ENCODE measurements around the gene CCDC187. TPM values are rescaled to one million over a fixed set of nuclear protein-coding genes. Genes with fewer than 3 reads are reported as not detected.

The CCDC187 gene
- polyA plus RNA-seq, 3 donors = 1.7 to 4.5 (median 2.3) TPM

GRCh38 chr9:136341042-136341655, 37.3 kb upstream of the CCDC187 start:
- DNase-seq (ENCODE audit: extremely low read depth in 1 of 11, low read depth in 9 of 11, low spot score in 4 of 11) = no peak

DNA sequence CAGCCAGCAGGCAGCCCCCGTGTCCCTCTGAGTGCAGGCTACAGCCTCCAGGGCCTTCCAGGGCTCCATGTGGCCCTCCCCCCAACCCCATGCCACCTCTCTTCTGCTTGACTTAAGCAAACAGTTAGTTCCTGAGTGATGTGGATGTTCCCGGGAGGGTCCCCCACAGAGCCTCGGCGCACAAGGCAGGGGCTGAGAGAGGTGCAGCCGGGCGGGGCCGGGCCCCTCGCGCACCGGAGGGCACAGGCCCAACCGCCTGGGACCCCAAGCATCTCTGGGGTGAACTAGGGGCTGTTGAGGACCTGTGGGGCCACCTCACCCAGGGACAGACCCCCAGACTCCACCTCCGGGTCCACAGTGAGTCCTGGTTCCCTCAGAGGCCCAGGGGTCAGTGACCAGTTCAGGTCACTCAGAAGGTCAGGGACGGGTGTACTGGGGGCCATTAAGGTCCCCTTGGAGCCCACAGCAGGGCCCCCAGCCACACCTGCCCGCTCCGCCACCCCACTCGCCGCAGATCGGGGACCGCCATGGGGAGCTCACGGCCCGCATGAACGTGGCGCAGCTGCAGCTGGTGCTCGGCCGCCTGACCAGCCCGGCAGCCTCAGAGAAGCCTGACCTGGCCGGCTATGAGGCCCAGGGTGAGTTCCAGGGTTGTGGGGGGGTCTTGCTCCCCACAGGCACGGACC, 36.6 kb upstream of the CCDC187 start:
- no peak for DNase-seq (ENCODE audit: extremely low read depth in 1 of 11, low read depth in 9 of 11, low spot score in 4 of 11)

- DNase-seq (ENCODE audit: extremely low read depth in 1 of 11, low read depth in 9 of 11, low spot score in 4 of 11) = no peak
These were observed 36.0 kb upstream of the CCDC187 start for GRCh38 chr9:136339958-136340310.

- DNase-seq (ENCODE audit: extremely low read depth in 1 of 11, low read depth in 9 of 11, low spot score in 4 of 11) = no peak
These were observed 35.5 kb upstream of the CCDC187 start for GRCh38 chr9:136339173-136339957.

DNA sequence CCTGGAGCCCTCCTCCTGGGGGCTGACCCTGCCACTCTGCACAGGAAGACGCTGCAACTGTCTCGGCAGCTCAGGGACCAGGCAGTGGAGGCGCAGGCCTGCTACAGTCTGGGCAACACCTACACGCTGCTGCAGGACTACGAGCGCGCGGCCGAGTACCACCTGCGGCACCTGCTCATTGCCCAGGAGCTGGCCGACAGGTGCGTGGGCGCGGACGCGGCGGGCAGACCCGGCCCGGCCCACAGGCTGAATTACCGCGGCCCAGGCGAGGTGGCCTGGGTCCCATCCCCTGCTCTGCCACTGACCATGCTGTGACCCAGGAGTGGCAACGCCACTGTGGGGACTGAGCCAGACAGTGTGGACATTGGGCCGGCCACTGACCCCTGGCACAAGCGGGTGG, 34.6 kb upstream of the CCDC187 start:
- no peak for DNase-seq (ENCODE audit: extremely low read depth in 1 of 11, low read depth in 9 of 11, low spot score in 4 of 11)

GRCh38 chr9:136337416-136338395, 33.8 kb upstream of the CCDC187 start:
- DNase-seq (ENCODE audit: extremely low read depth in 1 of 11, low read depth in 9 of 11, low spot score in 4 of 11) = no peak

- no peak for DNase-seq (ENCODE audit: extremely low read depth in 1 of 11, low read depth in 9 of 11, low spot score in 4 of 11)
These were observed 33.0 kb upstream of the CCDC187 start for GRCh38 chr9:136336881-136337280.

DNA sequence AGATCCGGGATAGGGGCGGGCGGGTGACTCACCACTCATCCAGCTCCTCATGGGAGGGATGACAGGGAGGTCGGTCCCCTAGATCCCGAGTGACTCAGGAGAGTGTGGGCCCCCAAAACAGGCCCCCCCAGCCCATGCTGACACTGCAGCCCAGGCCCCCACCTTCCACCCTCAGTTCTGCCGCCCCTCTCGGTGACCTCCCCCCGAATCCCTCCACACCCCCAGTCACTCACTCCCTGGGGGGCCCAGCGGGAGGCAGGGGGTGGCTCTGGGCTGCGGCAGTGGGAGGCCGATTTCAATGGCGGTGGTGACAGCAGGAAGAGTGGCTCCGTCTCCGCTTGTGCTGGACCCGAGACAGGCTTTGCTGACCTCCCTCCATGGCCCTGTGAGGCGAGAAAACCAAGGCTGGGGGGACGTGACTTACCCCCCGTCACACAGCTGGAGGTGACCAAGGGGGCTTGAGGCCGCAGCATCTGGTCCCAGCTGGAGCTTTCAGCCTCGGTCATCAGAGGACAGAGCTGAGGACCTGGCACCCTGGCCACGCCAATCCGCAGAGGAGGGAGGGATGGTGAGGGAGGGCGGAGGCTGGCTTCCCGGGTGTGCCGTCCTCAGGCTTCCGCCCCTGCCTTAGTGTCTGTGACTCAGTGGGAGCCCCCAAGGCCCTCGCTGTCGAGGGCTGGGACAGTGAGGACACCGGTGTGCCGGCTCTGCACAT, 32.4 kb upstream of the CCDC187 start:
- no peak for DNase-seq (ENCODE audit: extremely low read depth in 1 of 11, low read depth in 9 of 11, low spot score in 4 of 11)

DNA sequence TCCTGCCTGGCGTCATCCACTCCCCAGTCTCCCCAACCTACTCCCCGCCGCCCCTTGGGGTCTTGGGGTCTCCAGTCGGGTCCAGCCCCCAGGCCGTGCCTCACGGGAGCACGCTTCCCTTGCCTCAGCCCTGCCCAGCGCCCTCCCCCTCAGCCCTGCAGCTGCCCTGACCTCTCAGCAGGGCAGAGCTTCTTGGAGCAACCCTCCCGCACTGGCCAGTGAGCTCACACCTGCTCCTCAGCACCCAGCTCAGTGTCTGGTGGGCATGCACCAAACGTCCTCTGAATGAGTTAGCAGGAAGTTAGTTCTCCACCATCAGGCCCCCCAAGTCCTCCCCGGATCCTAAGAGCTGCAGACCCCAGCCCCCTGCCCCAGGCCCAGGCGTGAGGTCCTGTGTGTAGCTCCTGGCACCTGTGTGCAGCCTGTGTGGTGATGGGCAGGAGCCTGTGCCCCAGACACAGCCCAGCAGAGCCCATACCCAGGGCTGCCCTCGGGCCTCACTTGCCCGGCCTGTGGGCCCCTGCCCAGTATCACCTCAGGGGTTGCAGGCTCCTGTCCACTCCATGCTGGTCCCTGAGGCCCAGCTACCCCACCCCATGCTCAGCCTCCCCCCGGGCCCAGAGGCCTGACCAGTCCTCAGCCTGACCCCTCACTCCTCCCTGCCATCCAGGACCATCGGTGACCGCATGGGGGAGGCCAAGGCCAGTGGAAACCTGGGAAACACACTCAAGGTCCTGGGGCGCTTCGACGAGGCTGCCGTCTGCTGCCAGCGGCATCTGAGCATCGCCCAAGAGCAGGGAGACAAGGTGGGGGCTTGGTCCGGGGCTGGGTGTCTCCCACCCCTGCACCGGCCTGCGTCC, 31.6 kb upstream of the CCDC187 start:
- DNase-seq (ENCODE audit: extremely low read depth in 1 of 11, low read depth in 9 of 11, low spot score in 4 of 11) = no peak

DNA sequence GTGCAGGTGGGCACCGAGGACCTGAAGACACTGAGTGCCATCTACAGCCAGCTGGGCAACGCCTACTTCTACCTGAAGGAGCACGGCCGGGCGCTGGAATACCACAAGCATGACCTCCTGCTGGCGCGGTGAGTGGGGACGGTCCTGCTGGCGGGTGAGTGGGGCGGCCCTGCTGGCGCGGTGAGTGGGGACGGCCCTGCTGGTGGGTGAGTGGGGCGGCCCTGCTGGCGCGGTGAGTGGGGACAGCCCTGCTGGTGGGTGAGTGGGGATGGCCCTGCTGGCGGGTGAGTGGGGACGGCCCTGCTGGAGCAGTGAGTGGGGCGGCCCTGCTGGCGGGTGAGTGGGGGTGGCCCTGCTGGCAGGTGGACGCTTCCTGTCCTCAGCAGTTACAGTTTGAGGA, 30.6 kb upstream of the CCDC187 start:
- DNase-seq (ENCODE audit: extremely low read depth in 1 of 11, low read depth in 9 of 11, low spot score in 4 of 11) = no peak

DNA sequence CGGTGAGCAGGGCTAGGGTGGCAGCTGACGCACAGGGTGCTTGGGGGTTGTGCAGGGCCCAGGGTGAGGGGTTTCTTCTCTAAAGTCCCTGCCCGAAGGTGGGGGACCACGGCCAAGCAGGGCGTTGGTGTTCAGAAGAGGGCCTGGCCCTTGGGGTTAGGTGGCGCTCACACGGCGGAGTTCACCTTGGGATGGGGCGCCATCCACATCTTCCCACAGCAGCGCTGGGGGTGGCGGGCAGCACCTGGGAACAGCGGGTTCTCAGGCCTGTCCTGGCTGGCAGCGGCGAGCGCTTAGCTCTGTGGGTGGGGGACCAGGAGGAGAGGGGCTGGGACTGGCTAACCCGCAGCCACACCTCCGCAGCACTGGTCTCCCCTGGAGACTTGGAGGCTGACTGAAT, 29.6 kb upstream of the CCDC187 start:
- no peak for DNase-seq (ENCODE audit: extremely low read depth in 1 of 11, low read depth in 9 of 11, low spot score in 4 of 11)

GRCh38 chr9:136333045-136333444, 29.2 kb upstream of the CCDC187 start:
- DNase-seq (ENCODE audit: extremely low read depth in 1 of 11, low read depth in 9 of 11, low spot score in 4 of 11) = no peak

DNA sequence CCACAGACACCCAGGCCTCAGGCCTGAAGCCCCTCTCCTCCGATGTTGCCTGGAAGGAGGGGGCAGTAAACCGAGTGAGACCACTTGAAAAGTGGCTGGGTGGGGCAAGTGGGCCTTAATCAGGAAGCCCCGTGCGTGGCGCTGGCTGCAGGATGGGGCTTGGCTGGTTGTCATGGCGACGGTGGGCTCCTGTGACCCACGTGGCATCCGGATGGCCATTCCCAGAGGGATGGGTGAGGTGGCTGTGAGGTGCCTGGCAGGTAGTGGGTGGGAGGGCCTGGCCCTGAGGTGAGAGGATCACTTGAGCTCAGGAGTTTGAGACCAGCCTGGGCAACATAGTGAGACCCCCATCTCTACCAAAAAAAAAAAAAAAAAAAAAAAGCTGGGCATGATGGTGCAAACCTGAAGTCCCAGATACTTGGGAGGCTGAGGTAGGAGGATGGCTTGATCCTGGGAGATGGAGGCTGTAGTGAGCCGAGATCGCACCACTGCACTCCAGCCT, 28.6 kb upstream of the CCDC187 start:
- DNase-seq (ENCODE audit: extremely low read depth in 1 of 11, low read depth in 9 of 11, low spot score in 4 of 11) = no peak

DNA sequence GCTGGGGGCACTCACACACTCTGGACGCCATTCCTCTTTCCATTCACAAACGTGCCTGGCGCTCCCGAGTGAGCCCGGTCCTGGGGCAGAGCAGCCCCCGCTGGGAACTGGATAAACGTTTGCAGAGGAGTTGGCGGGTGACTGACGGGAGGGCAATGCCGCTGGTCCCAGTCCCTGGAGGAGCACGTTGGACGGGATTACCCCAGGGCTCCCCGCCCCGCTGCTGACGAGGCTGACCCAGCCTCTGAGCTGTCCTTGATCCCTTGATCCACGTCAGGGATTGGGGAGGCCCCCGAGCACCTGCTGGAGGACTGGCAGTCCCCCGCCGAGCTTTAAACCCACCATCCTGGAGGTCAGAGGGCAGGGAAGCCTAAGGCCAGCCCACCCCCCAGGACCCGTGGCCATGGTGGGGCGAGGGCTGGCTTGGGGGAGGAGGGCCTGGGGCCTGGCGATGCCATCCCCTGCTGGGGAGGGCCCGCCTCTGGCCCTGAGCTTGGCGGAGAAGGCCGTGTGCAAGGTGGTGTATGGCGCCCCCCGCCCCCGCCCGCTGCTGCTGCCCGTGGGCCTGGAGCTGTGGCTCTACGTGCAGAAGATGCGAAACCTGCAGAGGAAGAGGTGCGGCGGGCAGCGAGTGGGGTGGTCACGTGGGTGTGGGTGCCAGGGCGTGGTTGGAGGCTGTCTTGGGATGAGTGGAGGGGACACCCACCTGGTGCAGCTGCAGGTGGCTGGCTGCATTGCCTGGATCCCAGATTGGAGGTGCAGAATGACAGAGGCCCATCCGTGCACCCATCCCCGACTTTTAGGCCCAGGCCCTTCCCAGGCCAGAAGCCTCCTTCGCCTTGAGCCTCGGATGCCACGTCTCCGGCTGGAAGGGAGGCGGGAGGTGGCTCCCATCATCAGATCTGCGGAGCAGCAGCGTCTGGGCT, 27.9 kb upstream of the CCDC187 start:
- no peak for DNase-seq (ENCODE audit: extremely low read depth in 1 of 11, low read depth in 9 of 11, low spot score in 4 of 11)

DNA sequence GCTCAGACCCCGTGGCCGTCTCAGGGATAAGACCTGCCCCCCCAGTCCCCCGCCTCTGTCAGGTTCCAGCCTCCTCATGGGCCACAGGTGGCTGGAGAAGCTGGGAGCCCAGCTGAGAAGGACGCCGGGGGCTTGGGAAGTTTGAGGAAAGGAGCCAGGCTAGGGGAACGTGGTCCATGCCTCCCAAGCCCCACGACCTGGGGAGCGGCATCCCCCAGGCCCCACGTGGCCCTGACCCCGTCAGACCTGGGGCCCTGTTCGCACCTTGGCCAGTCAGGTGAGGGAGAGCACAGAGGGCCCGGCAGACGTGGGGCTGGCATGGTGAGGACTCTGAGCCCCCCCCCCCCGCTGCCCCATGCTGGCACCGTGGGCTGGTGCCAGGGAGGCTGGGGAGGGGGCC, 27.1 kb upstream of the CCDC187 start:
- no peak for DNase-seq (ENCODE audit: extremely low read depth in 1 of 11, low read depth in 9 of 11, low spot score in 4 of 11)

- DNase-seq (ENCODE audit: extremely low read depth in 1 of 11, low read depth in 9 of 11, low spot score in 4 of 11) = no peak
These were observed 26.6 kb upstream of the CCDC187 start for GRCh38 chr9:136330406-136330990.
